OCI-M2 (cell line): ENCODE results near the gene MAOB.

Source experiments
- DNase-seq: peaks from one replicate; lab custom pipeline; 2025; ENCODE audit not compliant: unreplicated experiment; lab: John Stamatoyannopoulos, UW

MAOB gene

DNA sequence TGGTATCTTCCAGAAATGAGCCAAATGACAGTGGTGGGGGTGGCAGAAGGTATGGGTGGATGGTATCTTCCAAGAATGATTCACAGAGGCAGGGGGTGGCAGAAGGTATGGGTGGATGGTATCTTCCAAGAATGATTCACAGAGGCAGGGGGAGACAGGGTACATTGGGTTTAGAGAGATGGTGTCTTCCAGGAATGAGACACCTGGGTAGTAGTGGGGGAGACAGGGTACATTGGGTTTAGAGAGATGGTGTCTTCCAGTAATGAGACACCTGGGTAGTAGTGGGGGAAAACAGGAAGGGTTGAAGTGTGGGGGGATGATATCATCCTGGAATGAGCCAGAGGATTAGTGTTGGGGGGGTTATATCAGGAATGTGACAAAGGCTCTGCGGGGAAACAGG is 164.2 kb downstream of the MAOB start:
- DNase-seq = no peak

DNA sequence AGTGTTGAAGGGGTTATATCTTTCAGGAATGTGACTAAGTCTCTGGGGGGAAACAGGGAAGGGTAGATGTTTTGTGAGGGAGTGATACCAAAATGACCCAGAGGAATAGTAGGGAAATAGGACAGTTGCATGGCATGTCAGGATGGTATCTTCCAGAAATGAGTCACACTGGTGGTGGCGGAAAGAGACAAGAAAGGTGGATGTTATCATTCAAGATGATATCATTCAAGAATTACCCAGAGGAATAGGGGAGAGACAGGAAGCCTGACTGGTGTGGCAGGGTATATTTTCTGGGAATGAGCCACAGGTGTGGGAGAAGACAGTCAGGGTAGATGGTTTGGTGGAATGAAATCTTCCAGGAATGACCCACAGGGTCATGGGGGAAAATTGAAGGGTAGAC is 165.1 kb downstream of the MAOB start:
- no peak for DNase-seq

DNA sequence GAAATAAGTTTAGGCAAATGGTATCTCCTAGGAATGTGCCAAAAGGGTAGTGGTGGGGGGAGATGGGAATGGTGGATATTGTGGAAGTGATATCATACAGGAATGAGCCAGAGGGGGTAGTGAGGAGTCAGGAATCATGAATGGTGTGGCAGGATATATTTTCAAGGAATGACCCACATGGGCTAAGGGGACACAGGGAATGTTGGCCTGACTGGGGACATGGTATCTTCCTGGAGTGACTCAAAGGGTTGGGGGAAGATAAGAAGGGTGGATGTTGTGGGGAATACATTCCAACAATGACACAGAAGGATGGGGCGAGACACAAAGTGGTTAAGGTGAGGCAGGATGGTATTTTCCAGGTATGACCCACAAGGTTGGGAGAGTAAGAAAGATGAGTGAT is 165.6 kb downstream of the MAOB start:
- no peak for DNase-seq
